ENCODE data around the gene MYBPH. TPM values are rescaled to one million over a fixed set of nuclear protein-coding genes. Genes with fewer than 3 reads are reported as not detected.

Gene MYBPH
- total and polyA plus RNA-seq, 12 donors = 0.64 TPM; not detected in 11

DNA sequence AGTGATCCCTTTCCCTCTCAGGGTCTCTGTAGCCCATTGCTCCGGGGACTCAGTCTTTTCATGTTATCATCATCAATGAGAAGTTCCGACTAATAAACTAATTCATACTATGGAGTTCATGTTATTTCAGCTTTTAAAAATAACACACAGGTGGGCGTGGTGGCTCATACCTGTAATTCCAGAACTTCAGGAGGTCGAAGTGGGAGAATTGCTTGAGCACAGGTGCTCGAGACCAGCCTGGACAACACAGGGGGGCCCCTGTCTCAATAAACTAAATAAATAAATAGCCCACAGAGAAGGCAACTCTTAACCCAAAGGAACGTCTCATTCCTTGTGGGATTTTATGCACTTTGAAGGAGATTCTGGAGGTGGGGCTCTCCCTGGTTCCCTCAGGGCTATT, 14.5 kb downstream of the MYBPH start:
- Histone ChIP-seq H3K4me1 (replicated peaks in 1 of 2) (no peaks in the 10 kb centered on the region), H3K36me3 (replicated peaks in 1 of 2) (no peaks in the 10 kb centered on the region), H3K4me3 (no peak overlapping the region), H3K9me3 (replicated peaks in 1 of 3) (no peaks in the 10 kb centered on the region), H3K27ac (no peak overlapping the region), H3K27me3 (no peaks in the 10 kb centered on the region)
- no peak for DNase-seq
- intact Hi-C loops (cut with DNase I) = no loop called here
- WGBS, 4 donors = 67 to 76% (median 72%) methylated on average over 6 of the region's 6 CpGs
- TF ChIP-seq CTCF (IDR thresholded peaks at IDR 0.05) (no peak), POLR2A (IDR thresholded peaks at IDR 0.05) (no peak)

- no peaks in the 10 kb centered on the region for H3K36me3 ChIP-seq (replicated peaks in 1 of 2)
- WGBS, 4 donors = 60 to 100% (median 88%) methylated on average over 1 of the region's 1 CpG
- H3K27ac ChIP-seq = no peak overlapping the region
- TF ChIP-seq CTCF (IDR thresholded peaks at IDR 0.05) (no peak), POLR2A (IDR thresholded peaks at IDR 0.05) (no peak)
- H3K4me3 ChIP-seq = no peak overlapping the region
- intact Hi-C loops (cut with DNase I) = no loop called here
- DNase-seq = no peak
- no peaks in the 10 kb centered on the region for H3K9me3 ChIP-seq (replicated peaks in 1 of 3)
- H3K4me1 ChIP-seq (replicated peaks in 1 of 2) = no peaks in the 10 kb centered on the region
- H3K27me3 ChIP-seq = no peaks in the 10 kb centered on the region
Measured at GRCh38 chr1:203159844-203160243, 15.8 kb downstream of the MYBPH start.

DNA sequence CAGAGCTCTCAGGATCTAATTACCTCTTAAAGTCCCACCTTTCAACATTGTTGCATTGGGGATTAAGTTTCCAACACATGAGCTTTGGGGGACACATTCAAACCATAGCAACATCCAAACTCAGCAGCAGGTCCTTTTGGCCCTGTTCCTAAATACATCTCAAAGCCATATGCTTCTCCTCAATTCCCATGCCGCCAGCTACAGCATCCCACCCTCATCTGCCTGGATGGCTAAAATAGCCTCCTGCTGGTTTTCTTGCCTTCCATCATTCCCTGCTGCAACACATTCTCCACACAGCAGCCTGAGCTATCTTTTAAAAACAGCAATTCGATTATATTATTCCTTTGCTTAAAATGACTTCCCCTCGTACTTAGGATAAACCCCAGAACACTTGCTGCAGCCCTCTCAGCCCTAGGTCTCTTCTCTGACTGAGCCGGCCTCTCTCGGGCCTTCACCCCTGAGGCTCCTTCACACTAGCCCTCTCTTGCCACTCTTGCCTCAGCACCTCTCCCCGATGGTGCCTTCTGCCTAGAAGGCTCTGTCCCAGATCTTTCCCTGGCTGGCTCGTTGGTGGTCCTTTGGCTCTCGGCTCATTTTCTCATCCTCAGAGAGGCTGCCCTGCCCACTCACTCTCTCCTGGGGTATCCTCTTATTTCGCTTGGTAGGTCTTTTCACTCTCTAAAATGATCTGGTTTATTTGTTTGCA, 16.5 kb downstream of the MYBPH start:
- 80 to 92% (median 85%) methylated on average over 9 of the region's 9 CpGs for WGBS, 4 donors
- Histone ChIP-seq H3K27me3 (no peaks in the 10 kb centered on the region), H3K4me1 (replicated peaks in 1 of 2) (no peaks in the 10 kb centered on the region), H3K27ac (no peak overlapping the region), H3K4me3 (no peak overlapping the region), H3K9me3 (replicated peaks in 1 of 3) (no peaks in the 10 kb centered on the region), H3K36me3 (replicated peaks in 1 of 2) (no peaks in the 10 kb centered on the region)
- TF ChIP-seq POLR2A (IDR thresholded peaks at IDR 0.05) = no peak
- TF ChIP-seq CTCF (IDR thresholded peaks at IDR 0.05) = no peak
- no peak for DNase-seq
- intact Hi-C loops (cut with DNase I) = no loop called here

DNA sequence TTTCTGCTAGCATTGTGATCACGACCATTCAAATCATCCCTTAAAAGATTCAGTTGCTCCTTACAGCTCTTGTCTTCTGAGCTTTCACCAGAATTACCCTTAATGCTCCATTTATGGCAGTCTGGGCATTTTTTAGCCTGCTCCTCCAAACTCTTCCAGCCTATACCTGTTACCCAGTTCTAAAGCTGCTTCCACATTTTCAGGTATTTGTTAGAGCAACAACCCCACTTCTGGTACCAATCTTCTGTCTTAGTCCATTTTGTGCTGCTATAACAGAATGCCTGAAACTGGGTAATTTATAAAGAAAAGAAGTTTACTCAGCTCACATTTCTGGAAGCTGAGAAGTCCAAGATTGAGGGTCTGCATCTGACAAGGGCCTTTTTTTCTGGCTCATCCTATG, 17.2 kb downstream of the MYBPH start:
- Histone ChIP-seq H3K27me3 (no peaks in the 10 kb centered on the region), H3K4me3 (no peak overlapping the region), H3K9me3 (replicated peaks in 1 of 3) (no peaks in the 10 kb centered on the region), H3K4me1 (replicated peaks in 1 of 2) (peaks cover 0 to 2% of the 10 kb centered on the region in 2 donors), H3K27ac (no peak overlapping the region), H3K36me3 (replicated peaks in 1 of 2) (no peaks in the 10 kb centered on the region)
- intact Hi-C loops (cut with DNase I) = no loop called here
- TF ChIP-seq POLR2A (IDR thresholded peaks at IDR 0.05) (no peak), CTCF (IDR thresholded peaks at IDR 0.05) (no peak)
- WGBS, 4 donors = 79 to 89% (median 87%) methylated on average over 1 of the region's 1 CpG
- no peak for DNase-seq

Measured in adrenal gland (tissue), 12 donors.